Measurements from ENCODE around the gene CTNNBL1.

The CTNNBL1 gene

GRCh38 chr20:37777988-37778659 lies 84.3 kb downstream of the CTNNBL1 start:
- DNase-seq, result no peak

GRCh38 chr20:37781626-37782025 lies 87.8 kb downstream of the CTNNBL1 start:
- no peak for DNase-seq

- no peak for DNase-seq
Measured at GRCh38 chr20:37786043-37786442, 92.2 kb downstream of the CTNNBL1 start.

GRCh38 chr20:37789408-37789807 lies 95.6 kb downstream of the CTNNBL1 start:
- DNase-seq, result no peak

- DNase-seq, result no peak
Measured at GRCh38 chr20:37790900-37791299, 97.1 kb downstream of the CTNNBL1 start.

GRCh38 chr20:37796121-37796520 lies 102.3 kb downstream of the CTNNBL1 start:
- no peak for DNase-seq

- DNase-seq, result no peak
Measured at GRCh38 chr20:37796733-37797132, 102.9 kb downstream of the CTNNBL1 start.

- no peak for DNase-seq
Measured at GRCh38 chr20:37797669-37798175, 103.9 kb downstream of the CTNNBL1 start.

- no peak for DNase-seq
Measured at GRCh38 chr20:37798312-37798711, 104.5 kb downstream of the CTNNBL1 start.

GRCh38 chr20:37800618-37801017 lies 106.8 kb downstream of the CTNNBL1 start:
- no peak for DNase-seq

- no peak for DNase-seq
Measured at GRCh38 chr20:37801921-37802320, 108.1 kb downstream of the CTNNBL1 start.

GRCh38 chr20:37803438-37804307 lies 109.8 kb downstream of the CTNNBL1 start:
- no peak for DNase-seq

- no peak for DNase-seq
Measured at GRCh38 chr20:37804584-37805566, 111.0 kb downstream of the CTNNBL1 start.

- no peak for DNase-seq
Measured at GRCh38 chr20:37807471-37808232, 113.8 kb downstream of the CTNNBL1 start.

- no peak for DNase-seq
Measured at GRCh38 chr20:37808233-37809070, 114.6 kb downstream of the CTNNBL1 start.

- DNase-seq, result no peak
Measured at GRCh38 chr20:37810027-37810426, 116.2 kb downstream of the CTNNBL1 start.

- DNase-seq, result no peak
Measured at GRCh38 chr20:37816003-37816402, 122.2 kb downstream of the CTNNBL1 start.

- DNase-seq, result no peak
Measured at GRCh38 chr20:37816726-37817125, 122.9 kb downstream of the CTNNBL1 start.

- DNase-seq, result no peak
Measured at GRCh38 chr20:37821696-37822095, 127.9 kb downstream of the CTNNBL1 start.

- no peak for DNase-seq
Measured at GRCh38 chr20:37822141-37822601, 128.3 kb downstream of the CTNNBL1 start.
